ENCODE measurements around the gene KCNK4.

Gene KCNK4

DNA sequence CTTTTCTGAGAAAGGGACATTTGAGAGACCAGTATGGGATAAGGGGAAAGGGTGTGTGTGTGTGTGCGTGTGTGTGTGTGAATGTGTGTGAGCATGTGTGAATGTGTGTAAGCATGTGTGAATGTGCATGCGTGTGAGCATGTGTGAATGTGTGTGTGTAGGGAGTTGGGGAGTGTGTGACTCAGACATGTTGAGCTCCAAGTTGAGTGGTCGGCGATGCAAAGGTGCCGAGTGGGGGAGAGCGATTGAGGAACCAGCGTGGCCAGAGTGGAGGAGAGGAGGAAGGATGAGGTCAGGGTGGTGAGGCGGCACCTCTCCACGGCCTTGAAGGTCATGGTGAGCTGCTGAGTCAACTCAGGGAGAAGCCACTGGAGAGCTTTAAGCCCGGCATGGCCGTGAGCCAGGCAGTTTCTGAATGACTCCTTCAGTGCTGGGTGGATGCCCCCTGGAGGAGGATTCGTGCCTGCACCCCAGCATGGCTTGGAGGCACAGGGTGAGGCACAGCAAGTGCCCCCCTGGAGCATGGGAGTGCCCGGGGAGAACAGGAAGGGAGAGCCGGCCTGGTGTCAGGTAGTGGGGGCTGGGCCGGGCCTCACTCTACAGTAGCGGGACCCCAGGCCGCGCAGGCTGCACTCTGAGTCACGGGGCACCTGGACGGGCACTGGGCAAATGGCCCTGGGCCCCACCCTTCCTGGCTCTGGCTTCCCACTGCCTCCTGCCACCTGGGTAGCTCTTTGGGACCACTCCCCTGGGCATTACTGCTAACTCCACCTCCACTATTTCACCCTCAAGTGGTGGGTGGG lies 40.7 kb downstream of the KCNK4 start:
- peak; percentile 93 for DNase-seq

DNA sequence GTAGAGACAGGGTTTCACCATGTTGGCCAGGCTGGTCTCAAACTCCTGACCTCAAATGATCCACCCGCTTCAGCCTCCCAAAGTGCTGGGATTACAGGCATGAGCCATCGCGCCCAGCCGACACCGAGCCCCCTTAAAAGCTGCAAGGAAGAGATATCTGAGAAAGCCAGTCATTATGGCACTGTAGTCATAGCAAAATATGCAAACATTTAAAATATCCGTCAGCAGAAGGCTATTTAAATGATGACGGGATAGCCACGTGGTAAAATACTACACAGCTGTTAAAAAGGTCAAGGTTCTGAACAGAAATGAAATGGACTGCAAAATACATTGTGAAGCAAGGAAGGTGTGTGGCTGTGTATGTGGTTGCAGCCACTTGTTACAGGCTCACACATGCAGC lies 42.5 kb downstream of the KCNK4 start:
- no peak for DNase-seq

DNA sequence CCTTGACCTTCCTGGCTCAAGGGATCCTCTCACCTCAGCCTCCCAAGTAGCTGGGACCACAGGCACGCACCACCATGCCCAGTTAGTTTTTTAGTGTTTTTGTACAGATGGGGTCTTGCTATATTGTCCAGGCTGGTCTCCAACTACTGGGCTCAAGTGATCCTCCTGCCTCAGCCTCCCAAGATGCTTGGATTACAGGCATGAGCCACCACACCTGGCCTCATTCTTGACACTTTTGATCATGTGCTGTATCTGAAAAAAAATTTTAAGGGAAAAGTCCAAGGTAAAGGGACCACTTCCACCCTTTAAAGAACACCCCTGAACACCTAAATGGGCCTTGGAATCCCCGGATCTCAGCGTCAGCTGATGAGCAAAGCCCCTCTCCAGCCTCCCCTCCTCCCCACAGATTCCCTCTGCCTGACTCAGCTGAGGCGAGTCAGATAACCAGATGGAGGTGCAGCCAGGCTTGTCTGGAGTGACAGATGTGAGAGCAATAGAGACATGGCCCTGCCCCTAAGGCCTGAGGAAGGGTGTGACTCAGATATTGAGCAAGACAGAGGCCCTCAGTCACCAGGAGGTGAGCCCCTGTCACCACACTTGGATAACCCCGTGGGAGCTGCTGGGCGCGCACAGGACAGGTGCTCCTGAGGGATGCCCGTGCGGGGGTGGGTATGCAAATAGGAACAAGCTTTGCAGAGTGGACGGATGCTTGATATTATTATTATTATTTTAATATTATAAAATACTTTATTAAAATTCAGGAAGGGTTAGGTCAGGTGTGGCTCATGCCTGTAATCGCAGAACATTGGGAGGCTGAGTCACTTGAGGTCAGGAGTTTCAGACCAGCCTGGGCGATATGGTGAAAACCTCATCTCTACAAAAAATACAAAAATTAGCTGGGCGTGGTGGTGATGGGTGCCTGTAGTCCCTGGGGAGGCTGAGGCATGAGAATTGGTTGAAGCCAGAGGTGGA lies 43.9 kb downstream of the KCNK4 start:
- DNase-seq = peak; percentile 73

- no peak for DNase-seq
Observed at GRCh38 chr11:64337538-64338249, 46.6 kb downstream of the KCNK4 start.

DNA sequence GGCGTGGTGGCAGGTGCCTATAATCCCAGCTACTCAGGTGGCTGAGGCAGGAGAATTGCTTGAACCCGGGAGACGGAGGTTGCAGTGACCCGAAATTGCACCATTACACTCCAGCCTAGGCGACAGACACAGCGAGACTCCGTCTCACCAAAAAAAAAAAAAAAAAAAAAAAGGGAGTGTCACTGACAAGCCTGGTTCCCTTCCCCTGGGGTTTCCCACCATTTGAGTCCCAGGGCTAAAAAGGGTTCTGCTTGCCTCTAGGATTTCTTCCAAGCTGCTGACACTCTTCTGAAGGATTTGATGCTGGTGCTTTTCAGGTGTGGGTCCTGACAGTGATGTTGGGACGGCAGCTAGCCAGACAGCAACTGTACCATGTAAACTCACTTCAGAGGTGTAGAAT lies 47.6 kb downstream of the KCNK4 start:
- no peak for DNase-seq

DNA sequence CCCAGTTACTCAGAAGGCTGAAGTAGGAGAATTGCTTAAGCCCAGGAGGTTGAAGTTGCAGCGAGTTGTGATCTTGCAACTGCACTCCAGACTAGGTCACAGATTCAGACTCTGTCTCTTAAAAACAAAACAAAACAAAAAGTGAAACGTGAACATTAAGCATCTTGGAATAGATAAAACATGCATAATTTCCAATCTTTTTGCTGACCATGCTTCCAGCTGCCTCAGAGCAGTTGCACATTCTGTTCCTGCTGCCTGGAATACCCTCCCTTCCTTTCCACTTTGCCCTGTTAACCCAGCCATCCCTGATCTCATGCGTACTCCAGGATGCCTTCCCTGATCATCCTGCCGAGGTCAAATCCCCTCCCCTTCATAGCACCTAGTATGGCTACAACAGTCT lies 48.2 kb downstream of the KCNK4 start:
- DNase-seq = no peak

DNA sequence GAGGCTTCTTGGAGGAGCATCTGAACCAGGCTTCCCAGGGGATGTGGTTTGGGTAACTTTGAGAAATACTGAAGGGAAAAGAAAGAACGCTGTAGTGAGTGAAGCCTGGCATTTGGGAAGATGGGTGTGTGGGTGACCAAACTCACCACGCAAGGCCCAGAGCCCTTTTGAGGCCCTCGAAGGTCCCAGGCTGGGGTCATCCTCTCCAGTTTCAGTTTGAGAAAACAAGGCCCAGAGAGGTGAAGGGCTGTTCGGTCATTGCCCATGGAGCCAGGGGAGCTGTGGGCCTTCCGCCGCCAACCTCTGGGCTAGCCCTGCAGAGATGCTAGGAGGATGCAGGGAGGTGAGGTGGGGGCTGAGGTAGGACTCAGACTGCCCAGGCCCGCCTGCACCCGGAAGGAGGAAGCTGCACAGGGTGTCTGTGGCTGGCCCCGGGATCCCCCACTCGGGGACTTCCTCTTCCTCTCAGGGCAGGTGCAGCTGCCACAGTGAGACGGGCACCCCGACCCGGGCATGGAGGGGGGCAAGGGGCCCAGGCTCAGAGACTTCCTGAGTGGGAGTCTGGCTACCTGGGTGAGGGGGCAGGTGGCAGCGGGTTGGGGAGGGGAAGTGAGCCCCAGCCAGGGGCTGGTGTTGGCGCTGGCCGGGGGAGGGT lies 48.8 kb downstream of the KCNK4 start, which contains the start of gene CCDC88B:
Gene CCDC88B, plus strand, starts transcription at position 451 of the 655 bp plus-strand sequence. Its CDS starts 63 bp downstream, at position 514.
- peak; percentile 92 for DNase-seq

DNA sequence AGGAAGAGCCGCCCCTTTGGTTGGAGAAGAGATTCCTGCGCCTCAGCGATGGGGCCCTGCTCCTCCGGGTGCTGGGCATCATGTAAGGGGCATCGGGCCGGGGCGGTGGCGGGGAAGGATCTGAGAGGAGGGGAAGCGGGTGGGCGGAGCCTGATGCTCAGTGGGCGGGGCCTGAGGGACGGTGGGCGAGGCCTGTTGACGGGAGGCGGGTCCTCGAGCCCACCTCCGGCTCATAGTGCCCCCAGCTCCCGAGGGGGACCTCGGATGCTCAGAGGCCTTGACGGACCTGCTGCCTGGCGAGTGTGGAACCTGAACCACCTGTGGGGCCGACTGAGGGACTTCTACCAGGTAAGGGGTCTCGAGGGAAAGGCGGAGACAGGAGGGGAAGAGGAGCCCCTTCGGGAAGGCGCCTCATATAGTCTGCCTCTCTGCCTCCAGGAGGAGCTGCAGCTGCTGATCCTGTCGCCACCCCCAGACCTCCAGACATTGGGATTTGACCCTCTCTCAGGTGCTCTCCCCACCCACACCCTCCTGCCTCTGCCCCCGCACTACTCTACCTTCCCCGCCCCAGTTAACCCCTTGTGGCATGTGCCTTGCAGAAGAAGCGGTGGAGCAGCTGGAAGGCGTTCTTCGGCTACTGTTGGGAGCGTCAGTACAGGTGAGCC lies 49.7 kb downstream of the KCNK4 start:
- DNase-seq = peak; percentile 88

DNA sequence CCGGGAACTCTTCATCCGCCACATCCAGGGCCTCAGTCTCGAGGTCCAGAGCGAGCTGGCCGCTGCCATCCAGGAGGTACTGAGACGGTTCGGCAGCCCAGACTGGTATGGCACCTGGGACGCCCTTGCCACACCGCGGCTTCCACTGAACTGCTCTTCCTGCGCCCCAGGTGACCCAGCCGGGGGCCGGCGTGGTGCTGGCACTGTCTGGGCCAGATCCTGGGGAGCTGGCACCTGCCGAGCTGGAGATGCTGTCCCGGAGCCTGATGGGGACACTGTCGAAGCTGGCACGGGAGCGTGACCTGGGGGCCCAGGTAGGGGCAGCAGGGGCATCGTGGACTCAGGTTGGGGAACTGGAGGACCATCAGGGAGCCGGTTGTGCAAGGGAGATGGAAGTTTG lies 50.3 kb downstream of the KCNK4 start:
- DNase-seq = no peak

DNA sequence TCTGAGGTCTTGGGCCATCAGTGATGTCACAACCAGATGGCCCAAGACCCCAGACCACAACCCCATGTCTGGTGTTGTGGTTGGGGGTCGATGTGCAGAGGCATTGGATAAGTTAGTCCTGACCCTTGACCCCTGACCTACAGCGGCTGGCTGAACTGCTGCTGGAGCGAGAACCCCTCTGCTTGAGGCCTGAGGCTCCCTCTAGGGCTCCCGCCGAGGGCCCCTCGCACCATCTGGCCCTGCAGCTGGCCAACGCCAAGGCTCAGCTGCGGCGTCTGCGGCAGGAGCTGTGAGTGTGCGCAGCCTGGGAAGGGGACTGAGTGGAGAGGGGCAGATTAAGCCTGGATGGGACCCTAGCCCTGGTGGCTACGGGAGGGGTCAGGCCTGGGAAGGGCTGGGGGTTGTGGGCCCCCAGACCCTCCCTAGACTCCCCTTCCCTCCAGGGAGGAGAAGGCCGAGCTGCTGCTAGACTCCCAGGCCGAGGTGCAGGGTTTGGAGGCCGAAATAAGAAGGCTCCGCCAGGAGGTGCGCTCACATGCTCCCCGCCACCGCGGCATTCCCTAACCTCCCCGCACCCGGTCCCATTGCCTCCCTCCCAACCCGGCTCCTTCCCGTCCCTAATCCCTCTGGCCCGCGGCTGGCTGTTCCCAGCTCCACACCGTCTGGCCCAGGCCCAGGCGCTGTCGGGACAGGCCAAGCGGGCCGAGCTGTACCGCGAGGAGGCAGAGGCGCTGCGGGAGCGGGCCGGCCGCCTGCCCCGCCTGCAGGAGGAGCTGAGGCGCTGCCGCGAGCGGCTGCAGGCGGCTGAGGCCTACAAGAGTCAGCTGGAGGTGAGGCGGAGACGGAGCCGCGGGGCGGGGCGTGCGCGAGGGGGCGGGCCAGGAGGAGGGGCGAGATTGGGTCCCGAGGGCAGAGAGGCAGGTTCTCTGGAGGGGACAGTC lies 51.0 kb downstream of the KCNK4 start:
- DNase-seq = peak; percentile 95

- DNase-seq = no peak
Observed at GRCh38 chr11:64342869-64343745, 52.0 kb downstream of the KCNK4 start.

- peak; percentile 37 for DNase-seq
Observed at GRCh38 chr11:64343767-64344559, 52.9 kb downstream of the KCNK4 start.

GRCh38 chr11:64344787-64345186 lies 53.7 kb downstream of the KCNK4 start:
- DNase-seq = no peak

DNA sequence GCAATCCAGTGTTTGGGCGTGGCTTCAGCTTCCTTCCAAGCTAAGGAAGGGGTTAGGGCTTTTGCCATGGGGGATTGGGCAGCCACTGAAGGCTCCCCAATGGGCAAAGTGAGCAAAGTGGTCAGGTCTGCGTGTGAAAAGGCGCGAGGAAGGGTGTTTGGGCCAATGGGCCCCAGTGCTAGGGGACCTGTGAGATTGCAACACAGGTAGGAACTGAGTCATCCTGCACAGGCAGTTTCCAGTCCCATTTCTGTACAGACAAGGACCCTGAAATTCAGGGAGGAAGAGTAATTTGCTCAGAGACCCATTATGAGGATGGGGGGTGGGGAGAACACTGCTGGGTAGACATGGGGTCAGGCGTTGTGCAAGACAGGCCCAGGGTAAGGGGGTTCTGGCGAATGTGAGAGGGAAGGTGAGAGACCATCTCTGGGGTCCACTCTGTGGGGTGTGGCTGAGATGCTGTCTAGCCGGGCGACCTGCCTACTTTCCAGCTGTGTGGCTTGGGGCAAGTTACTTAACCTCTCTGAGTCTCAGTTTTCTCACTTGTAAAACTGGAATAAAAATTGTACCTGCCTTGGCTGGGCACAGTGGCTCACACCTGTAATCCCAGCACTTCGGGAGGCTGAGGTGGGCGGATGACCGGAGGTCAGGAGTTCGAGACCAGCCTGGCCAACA lies 56.2 kb downstream of the KCNK4 start:
- DNase-seq = no peak

- no peak for DNase-seq
Observed at GRCh38 chr11:64348383-64349024, 57.4 kb downstream of the KCNK4 start.

- no peak for DNase-seq
Observed at GRCh38 chr11:64349025-64349387, 57.9 kb downstream of the KCNK4 start.

DNA sequence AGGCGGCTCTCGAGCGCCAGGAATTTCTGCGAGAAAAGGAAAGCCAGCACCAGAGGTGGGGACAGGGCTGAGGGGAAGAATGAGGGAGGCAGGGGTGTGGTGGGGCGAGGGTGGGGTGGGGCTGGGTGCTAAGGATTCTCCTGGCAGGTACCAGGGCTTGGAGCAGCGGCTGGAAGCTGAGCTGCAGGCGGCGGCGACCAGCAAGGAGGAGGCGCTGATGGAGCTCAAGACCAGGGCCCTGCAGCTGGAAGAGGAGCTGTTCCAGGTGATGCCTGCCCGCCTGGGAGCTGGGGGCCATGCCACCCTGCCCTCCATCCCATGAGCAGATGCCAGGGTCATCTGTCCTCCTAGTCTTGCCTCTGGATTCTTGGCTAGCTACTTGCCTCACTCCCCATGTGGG lies 58.3 kb downstream of the KCNK4 start:
- no peak for DNase-seq
